H1 (cell line): ENCODE results near the gene ZNF592. TPM values are rescaled to one million over a fixed set of nuclear protein-coding genes. Genes with fewer than 3 reads are reported as not detected.

Experiments
- CTCF ChIA-PET: fragments of 300-600 bp; sonication (Branson Sonifier 250); formaldehyde crosslinking; loops from one replicate; lab custom pipeline; 2021; ENCODE audit not compliant: partially characterized antibody; lab: Charles Lee
- POLR2A ChIA-PET: fragments of 300-600 bp; sonication (Branson Sonifier 250); formaldehyde crosslinking; loops from one replicate; lab custom pipeline; 2021; ENCODE audit warnings: inconsistent platforms; ENCODE audit not compliant: partially characterized antibody; lab: Charles Lee
- DNase-seq, 2 experiments: peaks; one replicate each; pipeline versions ENCODE4 v3.0.0 to v3.0.0-alpha.2; 2010 to 2022; ENCODE audit warnings: low spot score in 2 of 2, low read depth in 1 of 2, mixed read lengths in 1 of 2
- FAIRE-seq: peaks from 2 replicates; lab custom pipeline; 2011; peaks lifted over from hg19 to GRCh38; lab: Jason Lieb, UNC
- H2AFZ ChIP-seq: 2 replicates; pipeline ENCODE4 v1.8.1; 2012; ENCODE audit warnings: low read length, inconsistent platforms
- H2AK5ac ChIP-seq: 2 replicates; pipeline ENCODE4 v1.6.1; 2013; ENCODE audit warnings: low read depth, low read length
- H2BK120ac ChIP-seq: replicated peaks from 2 replicates; pipeline ENCODE3; 2013; ENCODE audit warnings: low read depth, low read length, inconsistent platforms
- H2BK12ac ChIP-seq: 2 replicates; pipeline ENCODE4 v1.6.1; 2013; ENCODE audit warnings: low read depth, low read length
- H2BK15ac ChIP-seq: 2 replicates; pipeline ENCODE4 v1.6.1; 2013; ENCODE audit warnings: low read length
- H2BK20ac ChIP-seq: 2 replicates; pipeline ENCODE4 v1.6.1; 2013; ENCODE audit warnings: low read length
- H2BK5ac ChIP-seq: 2 replicates; pipeline ENCODE4 v1.6.1; 2013; ENCODE audit warnings: low read depth, low read length
- H3K14ac ChIP-seq: 2 replicates; pipeline ENCODE4 v1.6.1; 2013; ENCODE audit warnings: inconsistent platforms; ENCODE audit not compliant: insufficient read length
- H3K18ac ChIP-seq: 2 replicates; pipeline ENCODE4 v1.6.1; 2013; ENCODE audit warnings: low read length; ENCODE audit errors: extremely low read depth
- H3K23ac ChIP-seq: 2 replicates; pipeline ENCODE4 v1.6.1; 2013; ENCODE audit warnings: inconsistent platforms; ENCODE audit not compliant: insufficient read length
- H3K23me2 ChIP-seq: 2 replicates; pipeline ENCODE4 v1.6.1; 2013; ENCODE audit warnings: low read depth, low read length
- H3K27ac ChIP-seq: 2 replicates; pipeline ENCODE4 v1.6.1; 2011; ENCODE audit warnings: low read depth, low read length, inconsistent platforms
- H3K27me3 ChIP-seq, 4 experiments: replicated peaks in 1 of 4; 1 replicate in 1 of 4; 2 replicates in 3 of 4; pipeline versions ENCODE4 v1.6.1 to v1.8.1; 2011 to 2013; ENCODE audit warnings: low read length in 3 of 4, mild to moderate bottlenecking in 3 of 4, inconsistent platforms in 2 of 4, mixed read lengths in 2 of 4, moderate library complexity in 1 of 4; ENCODE audit not compliant: control insufficient read depth in 3 of 4, insufficient read depth in 3 of 4; ENCODE audit errors: extremely low read depth in 1 of 4
- H3K36me3 ChIP-seq, 4 experiments: 2 replicates each; pipeline versions ENCODE4 v1.6.1 to v1.8.1; 2011 to 2013; ENCODE audit warnings: mild to moderate bottlenecking in 4 of 4, low read length in 3 of 4, moderate library complexity in 2 of 4, control low read depth in 1 of 4, inconsistent platforms in 1 of 4; ENCODE audit not compliant: insufficient read depth in 4 of 4, control insufficient read depth in 2 of 4
- H3K4ac ChIP-seq: replicated peaks from 2 replicates; pipeline ENCODE3; 2013; ENCODE audit warnings: low read length, low read depth, mixed read lengths, inconsistent platforms; ENCODE audit not compliant: insufficient read length
- H3K4me1 ChIP-seq, 4 experiments: replicated peaks in 1 of 4; 1 replicate in 1 of 4; 2 replicates in 3 of 4; pipeline versions ENCODE4 v1.6.1 to v1.8.1; 2011 to 2013; ENCODE audit warnings: low read length in 3 of 4, inconsistent platforms in 2 of 4, mixed read lengths in 1 of 4; ENCODE audit not compliant: insufficient read depth in 4 of 4, control insufficient read depth in 3 of 4
- H3K4me2 ChIP-seq, 2 experiments: 2 replicates each; pipeline versions ENCODE4 v1.6.1 to v1.8.1; 2011 to 2013; ENCODE audit warnings: low read depth in 2 of 2, low read length in 2 of 2, control low read depth in 1 of 2, inconsistent platforms in 1 of 2, mild to moderate bottlenecking in 1 of 2; ENCODE audit not compliant: insufficient read depth in 1 of 2
- H3K4me3 ChIP-seq, 4 experiments: fragments of 200-600, 300-600 bp in 1 of 4; sonication (generic), shearing (Covaris generic), sonication (Bioruptor Twin) in 1 of 4; 2 replicates each; pipeline versions ENCODE4 v1.5.1 to v1.8.1; 2011 to 2016; ENCODE audit warnings: low read length in 4 of 4, low read depth in 3 of 4, control low read depth in 2 of 4, inconsistent platforms in 2 of 4, mild to moderate bottlenecking in 2 of 4, mixed read lengths in 1 of 4, moderate library complexity in 1 of 4; ENCODE audit not compliant: insufficient read depth in 2 of 4; ENCODE audit errors: extremely low read depth in 1 of 4
- H3K56ac ChIP-seq: replicated peaks from 2 replicates; pipeline ENCODE3; 2013; ENCODE audit warnings: low read depth, mild to moderate bottlenecking, mixed read lengths, low read length, inconsistent platforms; ENCODE audit not compliant: insufficient read length
- H3K79me1 ChIP-seq: 2 replicates; pipeline ENCODE4 v1.6.1; 2013; ENCODE audit warnings: low read depth, low read length, control low read depth
- H3K79me2 ChIP-seq, 2 experiments: 2 replicates each; pipeline versions ENCODE4 v1.6.1 to v1.8.1; 2012 to 2013; ENCODE audit warnings: low read length in 2 of 2, mild to moderate bottlenecking in 2 of 2, inconsistent platforms in 1 of 2; ENCODE audit not compliant: insufficient read depth in 2 of 2, control insufficient read depth in 1 of 2
- H3K9ac ChIP-seq, 4 experiments: replicated peaks in 1 of 4; 1 replicate in 1 of 4; 2 replicates in 3 of 4; pipeline versions ENCODE4 v1.6.1 to v1.8.1; 2011 to 2013; ENCODE audit warnings: low read depth in 3 of 4, low read length in 3 of 4, control low read depth in 2 of 4, mild to moderate bottlenecking in 2 of 4, moderate library complexity in 2 of 4, inconsistent platforms in 1 of 4; ENCODE audit errors: extremely low read depth in 1 of 4
- H3K9me3 ChIP-seq, 2 experiments: 2 replicates each; pipeline versions ENCODE4 v1.6.1 to v1.8.1; 2012 to 2013; ENCODE audit warnings: mild to moderate bottlenecking in 2 of 2, moderate library complexity in 2 of 2, control low read depth in 1 of 2, inconsistent platforms in 1 of 2, low read depth in 1 of 2, low read length in 1 of 2, mixed read lengths in 1 of 2; ENCODE audit not compliant: insufficient read depth in 2 of 2
- H4K20me1 ChIP-seq, 2 experiments: replicated peaks in 1 of 2; 2 replicates each; pipeline versions ENCODE3 to v1.8.1; 2011 to 2013; ENCODE audit warnings: inconsistent platforms in 2 of 2, low read length in 2 of 2, mild to moderate bottlenecking in 1 of 2; ENCODE audit not compliant: insufficient read depth in 2 of 2, control insufficient read depth in 1 of 2
- H4K5ac ChIP-seq: 2 replicates; pipeline ENCODE4 v1.6.1; 2013; ENCODE audit warnings: low read length, low read depth, mixed read lengths, inconsistent platforms; ENCODE audit not compliant: insufficient read length
- H4K8ac ChIP-seq: 2 replicates; pipeline ENCODE4 v1.8.0; 2013; ENCODE audit warnings: mild to moderate bottlenecking, moderate library complexity, low read length, inconsistent platforms; ENCODE audit not compliant: insufficient read depth; ENCODE audit errors: extremely low read depth
- H4K91ac ChIP-seq: replicated peaks from 2 replicates; pipeline ENCODE3; 2013; ENCODE audit warnings: low read length, mixed read lengths, inconsistent platforms; ENCODE audit not compliant: insufficient read length
- WGBS, 2 experiments: shearing (Covaris generic) in 1 of 2; methylation state at CpG; one replicate each; pipeline versions ENCODE4 v1.1.6 to v1.1.7; 2013 to 2015; ENCODE audit warnings: low lambda C conversion rate in 2 of 2, mixed read lengths in 2 of 2, inconsistent platforms in 1 of 2, low coverage in 1 of 2, missing lambda C conversion rate in 1 of 2; ENCODE audit not compliant: insufficient replicate concordance in 2 of 2, insufficient coverage in 1 of 2, insufficient read length in 1 of 2; ENCODE audit errors: extremely low coverage in 1 of 2, missing lambda C conversion rate in 1 of 2; 5-methylcytosine and 5-hydroxymethylcytosine counted together
- polyA plus RNA-seq, 7 experiments: library from polyadenylated mRNA; depleted of rRNA in 3 of 7; stranded (reverse) in 5 of 7; unstranded in 2 of 7; fragments of >200 nt in 5 of 7; fragments of 200-250 nt in 2 of 7; gene quantifications; 1 replicate in 5 of 7; 2 replicates in 1 of 7; 4 replicates in 1 of 7; pipeline versions ENCODE4 v1.2.1 to v1.2.3, GENCODE V29; 2011 to 2013; ENCODE audit warnings: missing spikeins in 2 of 7, mixed read lengths in 2 of 7
- total RNA-seq: library from RNA; stranded (reverse); fragmentation: NEBNext Ultra II Directional; extraction: Animal tissue kit (Norgen Biotek cat#: 25700); gene quantifications from 2 replicates; pipeline ENCODE4 v1.2.1, GENCODE V29; 2021

ZNF592 gene
- total and polyA plus RNA-seq, 2 of the 8 experiments (the other 6 are each of a cell fraction or from before 2014, with no cell fraction given), result 14.2 to 33.0 TPM

DNA sequence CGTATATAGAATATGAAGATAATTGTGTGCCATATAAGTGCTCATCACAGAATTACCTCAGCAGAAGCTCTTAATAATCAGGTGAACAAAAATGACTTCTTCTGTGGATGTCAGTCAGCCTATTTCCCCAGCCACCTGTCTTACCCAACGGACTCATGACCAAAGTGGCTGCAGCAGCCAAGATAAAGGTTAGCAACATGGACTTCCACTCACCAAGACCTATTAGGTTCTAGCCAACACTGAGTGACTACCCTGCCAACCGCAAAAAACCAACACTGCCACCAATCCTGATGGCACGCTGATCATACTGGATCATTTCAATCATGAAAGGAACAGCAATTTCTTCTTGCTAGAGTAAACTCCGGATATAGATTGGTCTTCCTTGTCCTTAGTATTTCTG lies 44.6 kb upstream of the ZNF592 start:
- Histone ChIP-seq H3K36me3 (peaks cover 0 to 6% (median 0%) of the 10 kb centered on the region in 4 experiments; a peak in 1 of 8 replicates), H3K23me2 (no peaks in the 10 kb centered on the region), H3K27me3 (no peaks in the 10 kb centered on the region), H3K9me3 (no peaks in the 10 kb centered on the region), H2BK12ac (no peak overlapping the region), H3K56ac (no peak overlapping the region), H3K4me3 (no peak overlapping the region), H4K5ac (no peak overlapping the region), H3K14ac (no peak overlapping the region), H3K23ac (no peak overlapping the region), H3K9ac (peak overlapping the region in 1 of 4 experiments; percentile 44; a peak in 1 of 7 replicates), H2BK15ac (no peak overlapping the region), H2BK5ac (no peak overlapping the region), H4K91ac (no peak overlapping the region), H4K8ac (no peak overlapping the region), H2AFZ (no peak overlapping the region), H3K79me1 (peaks cover 9% of the 10 kb centered on the region), H3K27ac (no peak overlapping the region), H3K18ac (no peak overlapping the region), H3K4ac (no peak overlapping the region), H4K20me1 (peaks cover 12 to 18% of the 10 kb centered on the region in 2 experiments), H3K79me2 (peaks cover 4 to 94% of the 10 kb centered on the region in 2 experiments; a peak in 2 of 4 replicates), H2AK5ac (no peak overlapping the region), H2BK20ac (no peak overlapping the region), H3K4me1 (no peaks in the 10 kb centered on the region), H2BK120ac (no peak overlapping the region), H3K4me2 (no peak overlapping the region)
- 89% methylated on average over 5 of the region's 5 CpGs; no CpG with 5 or more reads in 1 of the 2 experiments for WGBS, 2 experiments
- FAIRE-seq (no peak), DNase-seq (no peak)
- CTCF ChIA-PET, result interaction anchor here (0.8 to 1.9 kb wide), 4 partner anchors 10 to 224 kb away, joined by 3 to 6 read pairs (median 4); no protein-coding TSS in a partner anchor
- POLR2A ChIA-PET, result interaction anchor here (0.6 to 1.8 kb wide), 5 partner anchors 12 to 78 kb away, joined by 3 to 9 read pairs (median 4); partner anchors contain the start of genes SEC11A and WDR73
